SK-N-SH treated with all-trans-retinoic acid at 6 μM for 48 hours (cell line): ENCODE measurements around the gene LTBP2.

Source experiments
- ATAC-seq: fragments of 200-7000 bp; cut with Tn5 transposase; 3 replicates; pipeline ENCODE4 v1.9.1; 2020; ENCODE audit warnings: mild to moderate bottlenecking, moderate library complexity
- BACH2 ChIP-seq: fragments of 250-450 bp; sonication (Bioruptor Pico); IDR thresholded peaks from 2 replicates; pipeline ENCODE4 v1.9.0; 2021; ENCODE audit warnings: mild to moderate bottlenecking, borderline replicate concordance
- CSDC2 ChIP-seq: fragments of 250-450 bp; sonication (Bioruptor Pico); IDR thresholded peaks from 2 replicates; pipeline ENCODE4 v1.5.0; 2020; ENCODE audit warnings: mild to moderate bottlenecking, moderate library complexity
- ESRRG ChIP-seq: fragments of 250-450 bp; sonication (Bioruptor Pico); IDR thresholded peaks from 2 replicates; pipeline ENCODE4 v1.6.1; 2021; ENCODE audit warnings: mild to moderate bottlenecking
- GLIS3 ChIP-seq: fragments of 250-450 bp; sonication (Bioruptor Pico); IDR thresholded peaks from 2 replicates; pipeline ENCODE4 v1.5.0; 2020; ENCODE audit warnings: mild to moderate bottlenecking, moderate library complexity
- ISL1 ChIP-seq: fragments of 250-450 bp; sonication (Bioruptor Pico); IDR thresholded peaks from 2 replicates; pipeline ENCODE4 v2.1.2; 2022; ENCODE audit warnings: mild to moderate bottlenecking, moderate library complexity
- PPARA ChIP-seq: fragments of 250-450 bp; sonication (Bioruptor Pico); IDR thresholded peaks from 2 replicates; pipeline ENCODE4 v1.5.0; 2020; ENCODE audit warnings: mild to moderate bottlenecking, borderline replicate concordance
- RARB ChIP-seq: fragments of 250-450 bp; sonication (Bioruptor Pico); IDR thresholded peaks from 2 replicates; pipeline ENCODE4 v1.8.0; 2021; ENCODE audit warnings: mild to moderate bottlenecking, moderate library complexity
- SNAI2 ChIP-seq: fragments of 250-450 bp; sonication (Bioruptor Pico); IDR thresholded peaks from 2 replicates; pipeline ENCODE4 v1.5.0; 2020; ENCODE audit warnings: mild to moderate bottlenecking, moderate library complexity
- TCF4 ChIP-seq: fragments of 250-450 bp; sonication (Bioruptor Pico); IDR thresholded peaks from 2 replicates; pipeline ENCODE4 v1.8.0; 2021; ENCODE audit warnings: mild to moderate bottlenecking, moderate library complexity, borderline replicate concordance
- TOX ChIP-seq: fragments of 250-450 bp; sonication (Bioruptor Pico); IDR thresholded peaks from 2 replicates; pipeline ENCODE4 v1.8.0; 2021; ENCODE audit warnings: mild to moderate bottlenecking, moderate library complexity, borderline replicate concordance
- ZC3H10 ChIP-seq: fragments of 250-450 bp; sonication (Bioruptor Pico); IDR thresholded peaks from 2 replicates; pipeline ENCODE4 v1.5.1; 2021; ENCODE audit warnings: mild to moderate bottlenecking, moderate library complexity
- ZFP3 ChIP-seq: fragments of 250-450 bp; sonication (Bioruptor Pico); IDR thresholded peaks from 2 replicates; pipeline ENCODE4 v1.5.0; 2020; ENCODE audit warnings: mild to moderate bottlenecking, moderate library complexity
- ZFP30 ChIP-seq: fragments of 450-650 bp; formaldehyde crosslinking; IDR thresholded peaks from 2 replicates; pipeline ENCODE4 v1.5.0; 2022; ENCODE audit warnings: mild to moderate bottlenecking, moderate library complexity
- ZNF70 ChIP-seq: fragments of 450-650 bp; formaldehyde crosslinking; IDR thresholded peaks from 2 replicates; pipeline ENCODE4 v1.5.0; 2020; ENCODE audit warnings: mild to moderate bottlenecking, moderate library complexity
- ZNF8 ChIP-seq: fragments of 450-650 bp; formaldehyde crosslinking; IDR thresholded peaks from 2 replicates; pipeline ENCODE4 v1.5.0; 2020; ENCODE audit warnings: mild to moderate bottlenecking, moderate library complexity
- TF ChIP-seq, protein P1 (sequence below): fragments of 250-450 bp; sonication (Bioruptor Pico); IDR thresholded peaks from 2 replicates; pipeline ENCODE4 v1.8.0; 2021; ENCODE audit warnings: low read depth, mild to moderate bottlenecking, moderate library complexity, borderline replicate concordance
- TF ChIP-seq, protein P2 (sequence below): fragments of 250-450 bp; sonication (Bioruptor Pico); IDR thresholded peaks from 2 replicates; pipeline ENCODE4 v1.5.1; 2020; ENCODE audit warnings: low read depth, mild to moderate bottlenecking, moderate library complexity
- TF ChIP-seq, protein P3 (sequence below): fragments of 250-450 bp; sonication (Bioruptor Pico); IDR thresholded peaks from 2 replicates; pipeline ENCODE4 v1.5.0; 2020; ENCODE audit warnings: mild to moderate bottlenecking, moderate library complexity
- TF ChIP-seq, protein P4 (sequence below): fragments of 250-450 bp; sonication (Bioruptor Pico); IDR thresholded peaks from 2 replicates; pipeline ENCODE4 v1.8.0; 2020; ENCODE audit warnings: mild to moderate bottlenecking, moderate library complexity, borderline replicate concordance
- TF ChIP-seq, protein P5 (sequence below): fragments of 250-450 bp; sonication (Bioruptor Pico); IDR thresholded peaks from 2 replicates; pipeline ENCODE4 v1.5.1; 2021; ENCODE audit warnings: mild to moderate bottlenecking, moderate library complexity

Gene LTBP2

DNA sequence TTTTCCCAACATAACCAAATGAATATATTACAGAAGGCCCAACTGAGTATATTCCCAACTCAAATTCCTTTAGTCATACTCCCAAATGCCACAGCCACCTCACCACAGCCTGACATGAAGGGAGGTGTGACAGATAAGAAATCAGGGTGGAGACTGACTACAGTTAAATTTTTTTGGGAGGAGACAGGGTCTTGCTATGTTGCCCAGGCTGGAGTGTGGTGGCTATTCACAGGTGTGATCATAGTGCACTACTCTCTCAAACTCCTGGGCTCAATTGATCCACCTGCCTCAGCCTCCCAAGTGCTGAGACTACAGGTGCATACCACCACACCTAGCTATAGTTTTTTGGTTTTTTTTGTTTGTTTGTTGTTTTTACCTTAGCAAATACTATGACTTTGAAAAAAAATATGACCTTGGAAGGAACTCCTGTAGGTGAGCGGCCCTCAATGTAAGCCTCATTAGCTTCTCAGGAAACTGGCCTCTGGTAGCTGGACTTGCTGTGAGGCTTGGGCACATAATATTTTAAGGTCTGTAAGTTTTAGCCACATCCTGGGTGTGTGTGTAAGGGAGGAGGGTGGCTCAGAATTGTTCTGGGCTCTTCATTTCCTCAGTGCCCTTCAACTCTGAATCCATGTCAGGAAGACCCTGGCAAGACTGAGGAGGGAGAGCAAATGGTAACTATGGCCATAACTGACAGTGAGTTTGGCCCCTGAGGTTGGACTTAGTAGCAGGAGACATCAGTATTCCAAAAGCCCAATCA, 39.1 kb upstream of the LTBP2 start (continued):
- TF ChIP-seq, protein P1, sequence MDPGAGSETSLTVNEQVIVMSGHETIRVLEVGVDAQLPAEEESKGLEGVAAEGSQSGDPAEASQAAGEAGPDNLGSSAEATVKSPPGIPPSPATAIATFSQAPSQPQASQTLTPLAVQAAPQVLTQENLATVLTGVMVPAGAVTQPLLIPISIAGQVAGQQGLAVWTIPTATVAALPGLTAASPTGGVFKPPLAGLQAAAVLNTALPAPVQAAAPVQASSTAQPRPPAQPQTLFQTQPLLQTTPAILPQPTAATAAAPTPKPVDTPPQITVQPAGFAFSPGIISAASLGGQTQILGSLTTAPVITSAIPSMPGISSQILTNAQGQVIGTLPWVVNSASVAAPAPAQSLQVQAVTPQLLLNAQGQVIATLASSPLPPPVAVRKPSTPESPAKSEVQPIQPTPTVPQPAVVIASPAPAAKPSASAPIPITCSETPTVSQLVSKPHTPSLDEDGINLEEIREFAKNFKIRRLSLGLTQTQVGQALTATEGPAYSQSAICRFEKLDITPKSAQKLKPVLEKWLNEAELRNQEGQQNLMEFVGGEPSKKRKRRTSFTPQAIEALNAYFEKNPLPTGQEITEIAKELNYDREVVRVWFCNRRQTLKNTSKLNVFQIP (CRISPR knock-in tag) = no peak
- TF ChIP-seq ZNF8 = no peak
- no peak for TF ChIP-seq ZFP3 (CRISPR knock-in tag)
- TF ChIP-seq TCF4 (CRISPR knock-in tag) = no peak
- no peak for TF ChIP-seq TOX
- no peak for TF ChIP-seq ZC3H10 (CRISPR knock-in tag)

DNA sequence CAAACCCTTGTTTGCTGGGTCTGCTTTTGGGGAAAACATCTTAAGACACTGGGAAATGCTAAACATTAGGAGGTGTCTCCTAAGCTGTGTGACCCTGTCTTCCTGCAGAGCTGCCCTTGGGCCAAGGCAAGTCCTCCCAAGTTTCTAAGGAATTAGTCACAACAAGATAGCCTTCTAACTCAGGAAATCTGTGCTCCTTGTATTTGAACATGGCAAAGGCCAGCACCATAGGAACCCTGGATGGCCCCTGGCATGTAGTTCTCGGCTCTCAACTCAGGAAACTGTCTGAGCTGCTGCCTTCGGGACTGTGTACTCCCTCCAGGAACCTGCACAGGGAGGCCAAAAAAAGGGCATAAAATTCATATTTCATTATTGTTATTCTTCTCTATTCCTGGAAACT, 37.6 kb upstream of the LTBP2 start:
- no peak for TF ChIP-seq BACH2 (CRISPR knock-in tag)
- no peak for TF ChIP-seq CSDC2 (CRISPR knock-in tag)
- TF ChIP-seq, protein P2, sequence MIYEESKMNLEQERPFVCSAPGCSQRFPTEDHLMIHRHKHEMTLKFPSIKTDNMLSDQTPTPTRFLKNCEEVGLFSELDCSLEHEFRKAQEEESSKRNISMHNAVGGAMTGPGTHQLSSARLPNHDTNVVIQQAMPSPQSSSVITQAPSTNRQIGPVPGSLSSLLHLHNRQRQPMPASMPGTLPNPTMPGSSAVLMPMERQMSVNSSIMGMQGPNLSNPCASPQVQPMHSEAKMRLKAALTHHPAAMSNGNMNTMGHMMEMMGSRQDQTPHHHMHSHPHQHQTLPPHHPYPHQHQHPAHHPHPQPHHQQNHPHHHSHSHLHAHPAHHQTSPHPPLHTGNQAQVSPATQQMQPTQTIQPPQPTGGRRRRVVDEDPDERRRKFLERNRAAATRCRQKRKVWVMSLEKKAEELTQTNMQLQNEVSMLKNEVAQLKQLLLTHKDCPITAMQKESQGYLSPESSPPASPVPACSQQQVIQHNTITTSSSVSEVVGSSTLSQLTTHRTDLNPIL (CRISPR knock-in tag) = no peak
- TF ChIP-seq, protein P1 (CRISPR knock-in tag) = no peak
- TF ChIP-seq SNAI2 (CRISPR knock-in tag) = no peak
- no peak for TF ChIP-seq ZNF8
- no peak for TF ChIP-seq ISL1 (CRISPR knock-in tag)
- TF ChIP-seq ZNF70 (CRISPR knock-in tag) = no peak
- TF ChIP-seq, protein P3, sequence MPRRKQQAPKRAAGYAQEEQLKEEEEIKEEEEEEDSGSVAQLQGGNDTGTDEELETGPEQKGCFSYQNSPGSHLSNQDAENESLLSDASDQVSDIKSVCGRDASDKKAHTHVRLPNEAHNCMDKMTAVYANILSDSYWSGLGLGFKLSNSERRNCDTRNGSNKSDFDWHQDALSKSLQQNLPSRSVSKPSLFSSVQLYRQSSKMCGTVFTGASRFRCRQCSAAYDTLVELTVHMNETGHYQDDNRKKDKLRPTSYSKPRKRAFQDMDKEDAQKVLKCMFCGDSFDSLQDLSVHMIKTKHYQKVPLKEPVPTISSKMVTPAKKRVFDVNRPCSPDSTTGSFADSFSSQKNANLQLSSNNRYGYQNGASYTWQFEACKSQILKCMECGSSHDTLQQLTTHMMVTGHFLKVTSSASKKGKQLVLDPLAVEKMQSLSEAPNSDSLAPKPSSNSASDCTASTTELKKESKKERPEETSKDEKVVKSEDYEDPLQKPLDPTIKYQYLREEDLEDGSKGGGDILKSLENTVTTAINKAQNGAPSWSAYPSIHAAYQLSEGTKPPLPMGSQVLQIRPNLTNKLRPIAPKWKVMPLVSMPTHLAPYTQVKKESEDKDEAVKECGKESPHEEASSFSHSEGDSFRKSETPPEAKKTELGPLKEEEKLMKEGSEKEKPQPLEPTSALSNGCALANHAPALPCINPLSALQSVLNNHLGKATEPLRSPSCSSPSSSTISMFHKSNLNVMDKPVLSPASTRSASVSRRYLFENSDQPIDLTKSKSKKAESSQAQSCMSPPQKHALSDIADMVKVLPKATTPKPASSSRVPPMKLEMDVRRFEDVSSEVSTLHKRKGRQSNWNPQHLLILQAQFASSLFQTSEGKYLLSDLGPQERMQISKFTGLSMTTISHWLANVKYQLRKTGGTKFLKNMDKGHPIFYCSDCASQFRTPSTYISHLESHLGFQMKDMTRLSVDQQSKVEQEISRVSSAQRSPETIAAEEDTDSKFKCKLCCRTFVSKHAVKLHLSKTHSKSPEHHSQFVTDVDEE (CRISPR knock-in tag) = no peak
- TF ChIP-seq, protein P4, sequence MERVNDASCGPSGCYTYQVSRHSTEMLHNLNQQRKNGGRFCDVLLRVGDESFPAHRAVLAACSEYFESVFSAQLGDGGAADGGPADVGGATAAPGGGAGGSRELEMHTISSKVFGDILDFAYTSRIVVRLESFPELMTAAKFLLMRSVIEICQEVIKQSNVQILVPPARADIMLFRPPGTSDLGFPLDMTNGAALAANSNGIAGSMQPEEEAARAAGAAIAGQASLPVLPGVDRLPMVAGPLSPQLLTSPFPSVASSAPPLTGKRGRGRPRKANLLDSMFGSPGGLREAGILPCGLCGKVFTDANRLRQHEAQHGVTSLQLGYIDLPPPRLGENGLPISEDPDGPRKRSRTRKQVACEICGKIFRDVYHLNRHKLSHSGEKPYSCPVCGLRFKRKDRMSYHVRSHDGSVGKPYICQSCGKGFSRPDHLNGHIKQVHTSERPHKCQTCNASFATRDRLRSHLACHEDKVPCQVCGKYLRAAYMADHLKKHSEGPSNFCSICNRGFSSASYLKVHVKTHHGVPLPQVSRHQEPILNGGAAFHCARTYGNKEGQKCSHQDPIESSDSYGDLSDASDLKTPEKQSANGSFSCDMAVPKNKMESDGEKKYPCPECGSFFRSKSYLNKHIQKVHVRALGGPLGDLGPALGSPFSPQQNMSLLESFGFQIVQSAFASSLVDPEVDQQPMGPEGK (CRISPR knock-in tag) = no peak
- no peak for TF ChIP-seq ESRRG
- no peak for TF ChIP-seq RARB (CRISPR knock-in tag)
- ATAC-seq = peak; percentile 35

DNA sequence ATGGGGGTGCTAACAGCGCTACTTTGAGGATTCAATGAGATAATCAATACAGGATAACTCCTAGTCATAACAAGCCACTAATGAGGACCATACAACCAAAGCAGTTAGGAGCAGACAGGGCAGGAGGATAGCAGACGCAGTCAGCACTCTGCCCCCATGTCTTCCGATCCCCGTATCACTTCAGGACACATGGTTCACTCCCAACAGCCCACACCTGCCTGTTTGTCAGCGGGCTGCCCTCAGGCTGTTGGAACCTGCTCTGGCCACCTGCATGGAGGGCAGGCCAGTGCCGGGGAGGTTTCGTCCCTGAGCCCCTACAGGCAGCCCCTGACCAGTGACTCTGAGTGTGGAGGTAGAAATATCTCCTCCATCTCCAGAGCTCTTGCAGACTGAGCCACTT, 37.1 kb upstream of the LTBP2 start:
- ATAC-seq = peak; percentile 2; the same call in 2 of the 3 replicates
- no peak for TF ChIP-seq TCF4 (CRISPR knock-in tag)
- TF ChIP-seq ZNF70 (CRISPR knock-in tag) = no peak
- TF ChIP-seq, protein P5, sequence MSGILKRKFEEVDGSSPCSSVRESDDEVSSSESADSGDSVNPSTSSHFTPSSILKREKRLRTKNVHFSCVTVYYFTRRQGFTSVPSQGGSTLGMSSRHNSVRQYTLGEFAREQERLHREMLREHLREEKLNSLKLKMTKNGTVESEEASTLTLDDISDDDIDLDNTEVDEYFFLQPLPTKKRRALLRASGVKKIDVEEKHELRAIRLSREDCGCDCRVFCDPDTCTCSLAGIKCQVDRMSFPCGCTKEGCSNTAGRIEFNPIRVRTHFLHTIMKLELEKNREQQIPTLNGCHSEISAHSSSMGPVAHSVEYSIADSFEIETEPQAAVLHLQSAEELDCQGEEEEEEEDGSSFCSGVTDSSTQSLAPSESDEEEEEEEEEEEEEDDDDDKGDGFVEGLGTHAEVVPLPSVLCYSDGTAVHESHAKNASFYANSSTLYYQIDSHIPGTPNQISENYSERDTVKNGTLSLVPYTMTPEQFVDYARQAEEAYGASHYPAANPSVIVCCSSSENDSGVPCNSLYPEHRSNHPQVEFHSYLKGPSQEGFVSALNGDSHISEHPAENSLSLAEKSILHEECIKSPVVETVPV (CRISPR knock-in tag) = no peak
- TF ChIP-seq ZFP30 (CRISPR knock-in tag) = no peak
- no peak for TF ChIP-seq PPARA (CRISPR knock-in tag)
- TF ChIP-seq TOX = no peak
- no peak for TF ChIP-seq GLIS3 (CRISPR knock-in tag)
